ENCODE results near the gene SEMA5B.

Gene SEMA5B

GRCh38 chr3:122992676-122993075 lies 34.9 kb downstream of the SEMA5B start:
- no peak overlapping the region for H3K27ac ChIP-seq
- no peaks in the 10 kb centered on the region for H3K36me3 ChIP-seq
- no peak overlapping the region for H3K4me3 ChIP-seq (ENCODE audit: low read depth in 1 of 2, low read length in 1 of 2)
- no peaks in the 10 kb centered on the region for H3K9me3 ChIP-seq
- no peak for TF ChIP-seq CTCF (IDR thresholded peaks at IDR 0.05)
- no peaks in the 10 kb centered on the region for H3K4me1 ChIP-seq (ENCODE audit: control insufficient read depth in 1 of 2, insufficient read depth in 1 of 2, low read depth in 1 of 2, low read length in 1 of 2)
- peaks cover 66% of the 10 kb centered on the region for H3K27me3 ChIP-seq

- no peaks in the 10 kb centered on the region for H3K36me3 ChIP-seq
- no peak overlapping the region for H3K27ac ChIP-seq
- peaks cover 71% of the 10 kb centered on the region for H3K27me3 ChIP-seq
- H3K4me3 ChIP-seq (ENCODE audit: low read depth in 1 of 2, low read length in 1 of 2) = no peak overlapping the region
- no peaks in the 10 kb centered on the region for H3K4me1 ChIP-seq (ENCODE audit: control insufficient read depth in 1 of 2, insufficient read depth in 1 of 2, low read depth in 1 of 2, low read length in 1 of 2)
- H3K9me3 ChIP-seq = no peaks in the 10 kb centered on the region
- no peak for TF ChIP-seq CTCF (IDR thresholded peaks at IDR 0.05)
These were observed 35.4 kb downstream of the SEMA5B start for GRCh38 chr3:122992133-122992532.

- Histone ChIP-seq H3K9me3 (no peaks in the 10 kb centered on the region), H3K4me3 (ENCODE audit: low read depth in 1 of 2, low read length in 1 of 2) (no peak overlapping the region), H3K36me3 (no peaks in the 10 kb centered on the region), H3K27ac (no peak overlapping the region), H3K27me3 (peaks cover 79% of the 10 kb centered on the region), H3K4me1 (ENCODE audit: control insufficient read depth in 1 of 2, insufficient read depth in 1 of 2, low read depth in 1 of 2, low read length in 1 of 2) (no peaks in the 10 kb centered on the region)
- TF ChIP-seq CTCF (IDR thresholded peaks at IDR 0.05) = no peak
These were observed 36.2 kb downstream of the SEMA5B start for GRCh38 chr3:122991236-122991985.

- no peak overlapping the region for H3K27ac ChIP-seq
- peaks cover 91% of the 10 kb centered on the region for H3K27me3 ChIP-seq
- TF ChIP-seq CTCF (IDR thresholded peaks at IDR 0.05) = no peak
- no peak overlapping the region for H3K4me3 ChIP-seq (ENCODE audit: low read depth in 1 of 2, low read length in 1 of 2)
- H3K9me3 ChIP-seq = no peaks in the 10 kb centered on the region
- no peaks in the 10 kb centered on the region for H3K4me1 ChIP-seq (ENCODE audit: control insufficient read depth in 1 of 2, insufficient read depth in 1 of 2, low read depth in 1 of 2, low read length in 1 of 2)
- H3K36me3 ChIP-seq = no peaks in the 10 kb centered on the region
These were observed 37.5 kb downstream of the SEMA5B start for GRCh38 chr3:122989856-122990575.

GRCh38 chr3:122988508-122988907 lies 39.1 kb downstream of the SEMA5B start:
- Histone ChIP-seq H3K36me3 (no peaks in the 10 kb centered on the region), H3K4me1 (ENCODE audit: control insufficient read depth in 1 of 2, insufficient read depth in 1 of 2, low read depth in 1 of 2, low read length in 1 of 2) (no peaks in the 10 kb centered on the region), H3K27me3 (peaks cover 84% of the 10 kb centered on the region), H3K27ac (no peak overlapping the region), H3K4me3 (ENCODE audit: low read depth in 1 of 2, low read length in 1 of 2) (no peak overlapping the region), H3K9me3 (no peaks in the 10 kb centered on the region)
- TF ChIP-seq CTCF (IDR thresholded peaks at IDR 0.05) = no peak

Measured in neutrophil (primary cell).